ENCODE results near the gene UTP25. TPM values are rescaled to one million over a fixed set of nuclear protein-coding genes. Genes with fewer than 3 reads are reported as not detected.

Gene UTP25
- total and polyA plus RNA-seq, 9 donors, result 4.7 to 7.5 (median 5.8) TPM

GRCh38 chr1:209855006-209855405, 27.2 kb downstream of the UTP25 start:
- H3K36me3 ChIP-seq (ENCODE audit: control insufficient read depth, insufficient read depth, low read length), result peaks cover 33% of the 10 kb centered on the region
- peak; percentile 10 for DNase-seq

GRCh38 chr1:209855623-209856022, 27.9 kb downstream of the UTP25 start:
- Histone ChIP-seq H3K4me3 (ENCODE audit: low read length) (no peak overlapping the region), H3K9me3 (replicated peaks; ENCODE audit: control insufficient read depth, low read depth, low read length) (no peaks in the 10 kb centered on the region), H3K27ac (ENCODE audit: low read length) (no peak overlapping the region), H3K4me1 (ENCODE audit: control insufficient read depth, insufficient read depth, low read length) (no peaks in the 10 kb centered on the region), H3K27me3 (ENCODE audit: control insufficient read depth, insufficient read depth, low read length) (no peaks in the 10 kb centered on the region), H3K36me3 (ENCODE audit: control insufficient read depth, insufficient read depth, low read length) (peaks cover 27% of the 10 kb centered on the region)
- DNase-seq, result no peak
- 73% methylated on average over 4 of the region's 5 CpGs for WGBS (ENCODE audit: insufficient coverage)

More at GRCh38 chr1:209855006-209855405, 27.2 kb downstream of the UTP25 start:
- H3K27me3 ChIP-seq (ENCODE audit: control insufficient read depth, insufficient read depth, low read length), result no peaks in the 10 kb centered on the region
- H3K9me3 ChIP-seq (replicated peaks; ENCODE audit: control insufficient read depth, low read depth, low read length), result no peaks in the 10 kb centered on the region
- no peaks in the 10 kb centered on the region for H3K4me1 ChIP-seq (ENCODE audit: control insufficient read depth, insufficient read depth, low read length)
- no peak overlapping the region for H3K4me3 ChIP-seq (ENCODE audit: low read length)
- 43% methylated on average over 5 of the region's 8 CpGs for WGBS (ENCODE audit: insufficient coverage)
- no peak overlapping the region for H3K27ac ChIP-seq (ENCODE audit: low read length)

- no peak for DNase-seq
- no peaks in the 10 kb centered on the region for H3K9me3 ChIP-seq (replicated peaks; ENCODE audit: control insufficient read depth, low read depth, low read length)
- peaks cover 5% of the 10 kb centered on the region for H3K27me3 ChIP-seq (ENCODE audit: control insufficient read depth, insufficient read depth, low read length)
- H3K36me3 ChIP-seq (ENCODE audit: control insufficient read depth, insufficient read depth, low read length), result peaks cover 10% of the 10 kb centered on the region
- H3K27ac ChIP-seq (ENCODE audit: low read length), result no peak overlapping the region
- H3K4me1 ChIP-seq (ENCODE audit: control insufficient read depth, insufficient read depth, low read length), result no peaks in the 10 kb centered on the region
- 93% methylated on average over 31 of the region's 41 CpGs for WGBS (ENCODE audit: insufficient coverage)
- H3K4me3 ChIP-seq (ENCODE audit: low read length), result no peak overlapping the region
Measured at GRCh38 chr1:209858561-209859103, 30.9 kb downstream of the UTP25 start.

GRCh38 chr1:209860293-209860881, 32.6 kb downstream of the UTP25 start:
- H3K27me3 ChIP-seq (ENCODE audit: control insufficient read depth, insufficient read depth, low read length), result peaks cover 5% of the 10 kb centered on the region
- H3K27ac ChIP-seq (ENCODE audit: low read length), result no peak overlapping the region
- H3K9me3 ChIP-seq (replicated peaks; ENCODE audit: control insufficient read depth, low read depth, low read length), result no peaks in the 10 kb centered on the region
- peak; percentile 82 for DNase-seq
- no peak overlapping the region for H3K4me3 ChIP-seq (ENCODE audit: low read length)
- no peaks in the 10 kb centered on the region for H3K36me3 ChIP-seq (ENCODE audit: control insufficient read depth, insufficient read depth, low read length)
- H3K4me1 ChIP-seq (ENCODE audit: control insufficient read depth, insufficient read depth, low read length), result no peaks in the 10 kb centered on the region
- WGBS (ENCODE audit: insufficient coverage), result 0% methylated on average over 1 of the region's 7 CpGs

GRCh38 chr1:209861242-209861641, 33.5 kb downstream of the UTP25 start:
- no peak overlapping the region for H3K27ac ChIP-seq (ENCODE audit: low read length)
- H3K4me1 ChIP-seq (ENCODE audit: control insufficient read depth, insufficient read depth, low read length), result no peaks in the 10 kb centered on the region
- H3K4me3 ChIP-seq (ENCODE audit: low read length), result no peak overlapping the region
- no peak for DNase-seq
- WGBS (ENCODE audit: insufficient coverage), result 65% methylated on average over 2 of the region's 2 CpGs
- H3K36me3 ChIP-seq (ENCODE audit: control insufficient read depth, insufficient read depth, low read length), result no peaks in the 10 kb centered on the region
- peaks cover 5% of the 10 kb centered on the region for H3K27me3 ChIP-seq (ENCODE audit: control insufficient read depth, insufficient read depth, low read length)
- H3K9me3 ChIP-seq (replicated peaks; ENCODE audit: control insufficient read depth, low read depth, low read length), result no peaks in the 10 kb centered on the region

- H3K27me3 ChIP-seq (ENCODE audit: control insufficient read depth, insufficient read depth, low read length), result peaks cover 5% of the 10 kb centered on the region
- DNase-seq, result no peak
- no peak overlapping the region for H3K4me3 ChIP-seq (ENCODE audit: low read length)
- H3K4me1 ChIP-seq (ENCODE audit: control insufficient read depth, insufficient read depth, low read length), result no peaks in the 10 kb centered on the region
- no peaks in the 10 kb centered on the region for H3K36me3 ChIP-seq (ENCODE audit: control insufficient read depth, insufficient read depth, low read length)
- H3K27ac ChIP-seq (ENCODE audit: low read length), result no peak overlapping the region
- no peaks in the 10 kb centered on the region for H3K9me3 ChIP-seq (replicated peaks; ENCODE audit: control insufficient read depth, low read depth, low read length)
- WGBS (ENCODE audit: insufficient coverage), result 47% methylated on average over 11 of the region's 16 CpGs
Measured at GRCh38 chr1:209862391-209863356, 34.9 kb downstream of the UTP25 start.

GRCh38 chr1:209863766-209864485, 36.2 kb downstream of the UTP25 start:
- H3K36me3 ChIP-seq (ENCODE audit: control insufficient read depth, insufficient read depth, low read length), result no peaks in the 10 kb centered on the region
- H3K27ac ChIP-seq (ENCODE audit: low read length), result no peak overlapping the region
- H3K27me3 ChIP-seq (ENCODE audit: control insufficient read depth, insufficient read depth, low read length), result peaks cover 5% of the 10 kb centered on the region
- no peak for DNase-seq
- no peaks in the 10 kb centered on the region for H3K4me1 ChIP-seq (ENCODE audit: control insufficient read depth, insufficient read depth, low read length)
- H3K4me3 ChIP-seq (ENCODE audit: low read length), result no peak overlapping the region
- no peaks in the 10 kb centered on the region for H3K9me3 ChIP-seq (replicated peaks; ENCODE audit: control insufficient read depth, low read depth, low read length)
- WGBS (ENCODE audit: insufficient coverage), result 39% methylated on average over 4 of the region's 4 CpGs

- DNase-seq, result no peak
- Histone ChIP-seq H3K27ac (ENCODE audit: low read length) (no peak overlapping the region), H3K27me3 (ENCODE audit: control insufficient read depth, insufficient read depth, low read length) (peaks cover 5% of the 10 kb centered on the region), H3K9me3 (replicated peaks; ENCODE audit: control insufficient read depth, low read depth, low read length) (no peaks in the 10 kb centered on the region), H3K4me1 (ENCODE audit: control insufficient read depth, insufficient read depth, low read length) (no peaks in the 10 kb centered on the region), H3K36me3 (ENCODE audit: control insufficient read depth, insufficient read depth, low read length) (no peaks in the 10 kb centered on the region), H3K4me3 (ENCODE audit: low read length) (no peak overlapping the region)
- WGBS (ENCODE audit: insufficient coverage), result no CpG with 5 or more reads among the region's 1 CpG
Measured at GRCh38 chr1:209866201-209866600, 38.4 kb downstream of the UTP25 start.

- no peak overlapping the region for H3K27ac ChIP-seq (ENCODE audit: low read length)
Measured at GRCh38 chr1:209869291-209870149, 41.7 kb downstream of the UTP25 start.

More at GRCh38 chr1:209869291-209870149, 41.7 kb downstream of the UTP25 start:
- H3K27me3 ChIP-seq (ENCODE audit: control insufficient read depth, insufficient read depth, low read length), result no peaks in the 10 kb centered on the region
- H3K4me1 ChIP-seq (ENCODE audit: control insufficient read depth, insufficient read depth, low read length), result no peaks in the 10 kb centered on the region
- peak; percentile 87 for DNase-seq
- no peaks in the 10 kb centered on the region for H3K36me3 ChIP-seq (ENCODE audit: control insufficient read depth, insufficient read depth, low read length)
- no peak overlapping the region for H3K4me3 ChIP-seq (ENCODE audit: low read length)
- 18% methylated on average over 2 of the region's 2 CpGs for WGBS (ENCODE audit: insufficient coverage)
- H3K9me3 ChIP-seq (replicated peaks; ENCODE audit: control insufficient read depth, low read depth, low read length), result no peaks in the 10 kb centered on the region
